GM12865 (cell line): Measurements from ENCODE around the gene HMX1.

Source experiments
- DNase-seq: peaks from one replicate; pipeline ENCODE4 v3.0.0; 2010; ENCODE audit warnings: low read depth
- H3K4me3 ChIP-seq: 2 replicates; pipeline ENCODE4 v1.5.1; 2011; ENCODE audit warnings: mild to moderate bottlenecking, low read depth, low read length, control low read depth
- TF ChIP-seq, protein P1 (sequence below): IDR thresholded peaks from 2 replicates; pipeline ENCODE4 v1.5.1; 2011; ENCODE audit warnings: low read length, control low read depth, low read depth, inconsistent platforms; ENCODE audit not compliant: insufficient read depth; ENCODE audit errors: missing control alignments

The HMX1 gene

DNA sequence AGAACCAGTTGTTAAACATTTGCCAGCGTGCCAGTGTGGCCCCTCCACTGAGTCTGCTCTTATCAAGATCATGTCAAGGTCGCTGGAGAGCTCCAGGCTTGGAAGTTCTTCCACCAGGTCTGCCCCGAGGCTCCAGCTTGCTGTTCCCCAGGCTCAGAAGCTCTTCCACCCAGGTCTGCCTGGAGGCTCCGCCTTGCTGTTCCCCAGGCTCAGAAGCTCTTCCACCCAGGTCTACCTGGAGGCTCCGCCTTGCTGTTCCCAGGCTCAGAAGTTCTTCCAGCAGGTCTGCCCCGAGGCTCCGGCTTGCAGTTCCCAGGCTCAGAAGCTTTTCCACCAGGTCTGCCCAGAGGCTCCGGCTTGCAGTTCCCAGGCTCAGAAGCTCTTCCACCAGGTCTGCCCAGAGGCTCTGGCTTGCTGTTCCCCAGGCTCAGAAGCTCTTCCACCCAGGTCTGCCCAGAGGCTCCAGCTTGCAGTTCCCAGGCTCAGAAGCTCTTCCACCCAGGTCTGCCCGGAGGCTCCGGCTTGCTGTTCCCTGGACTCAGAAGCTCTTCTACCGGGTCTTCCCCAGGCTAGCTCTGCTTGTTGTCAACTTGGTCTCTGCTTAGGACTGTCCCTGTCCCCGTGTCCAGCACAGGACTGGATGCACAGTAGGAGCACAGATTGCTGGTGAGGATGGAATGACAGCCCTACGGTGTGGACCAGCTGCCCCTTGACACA, 54.4 kb downstream of the HMX1 start:
- no peak overlapping the region for H3K4me3 ChIP-seq
- TF ChIP-seq, protein P1, sequence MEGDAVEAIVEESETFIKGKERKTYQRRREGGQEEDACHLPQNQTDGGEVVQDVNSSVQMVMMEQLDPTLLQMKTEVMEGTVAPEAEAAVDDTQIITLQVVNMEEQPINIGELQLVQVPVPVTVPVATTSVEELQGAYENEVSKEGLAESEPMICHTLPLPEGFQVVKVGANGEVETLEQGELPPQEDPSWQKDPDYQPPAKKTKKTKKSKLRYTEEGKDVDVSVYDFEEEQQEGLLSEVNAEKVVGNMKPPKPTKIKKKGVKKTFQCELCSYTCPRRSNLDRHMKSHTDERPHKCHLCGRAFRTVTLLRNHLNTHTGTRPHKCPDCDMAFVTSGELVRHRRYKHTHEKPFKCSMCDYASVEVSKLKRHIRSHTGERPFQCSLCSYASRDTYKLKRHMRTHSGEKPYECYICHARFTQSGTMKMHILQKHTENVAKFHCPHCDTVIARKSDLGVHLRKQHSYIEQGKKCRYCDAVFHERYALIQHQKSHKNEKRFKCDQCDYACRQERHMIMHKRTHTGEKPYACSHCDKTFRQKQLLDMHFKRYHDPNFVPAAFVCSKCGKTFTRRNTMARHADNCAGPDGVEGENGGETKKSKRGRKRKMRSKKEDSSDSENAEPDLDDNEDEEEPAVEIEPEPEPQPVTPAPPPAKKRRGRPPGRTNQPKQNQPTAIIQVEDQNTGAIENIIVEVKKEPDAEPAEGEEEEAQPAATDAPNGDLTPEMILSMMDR, result no peak
- no peak for DNase-seq
